Ishikawa (cell line): ENCODE results near the gene MTG1.

Experiments used
- CEBPB ChIP-seq: IDR thresholded peaks from 2 replicates; pipeline ENCODE4 v1.6.1; 2012
- EGR1 ChIP-seq: IDR thresholded peaks from 2 replicates; pipeline ENCODE4 v1.6.1; 2012
- EP300 ChIP-seq: IDR thresholded peaks from 2 replicates; pipeline ENCODE4 v1.6.1; 2012; ENCODE audit warnings: borderline replicate concordance
- NFIC ChIP-seq: IDR thresholded peaks from 2 replicates; pipeline ENCODE4 v1.6.1; 2012
- TAF1 ChIP-seq: IDR thresholded peaks from 2 replicates; pipeline ENCODE4 v1.6.1; 2012; ENCODE audit warnings: low read depth, mild to moderate bottlenecking
- ZBTB7A ChIP-seq: IDR thresholded peaks from 2 replicates; pipeline ENCODE4 v1.6.1; 2012; ENCODE audit warnings: low read depth

DNA sequence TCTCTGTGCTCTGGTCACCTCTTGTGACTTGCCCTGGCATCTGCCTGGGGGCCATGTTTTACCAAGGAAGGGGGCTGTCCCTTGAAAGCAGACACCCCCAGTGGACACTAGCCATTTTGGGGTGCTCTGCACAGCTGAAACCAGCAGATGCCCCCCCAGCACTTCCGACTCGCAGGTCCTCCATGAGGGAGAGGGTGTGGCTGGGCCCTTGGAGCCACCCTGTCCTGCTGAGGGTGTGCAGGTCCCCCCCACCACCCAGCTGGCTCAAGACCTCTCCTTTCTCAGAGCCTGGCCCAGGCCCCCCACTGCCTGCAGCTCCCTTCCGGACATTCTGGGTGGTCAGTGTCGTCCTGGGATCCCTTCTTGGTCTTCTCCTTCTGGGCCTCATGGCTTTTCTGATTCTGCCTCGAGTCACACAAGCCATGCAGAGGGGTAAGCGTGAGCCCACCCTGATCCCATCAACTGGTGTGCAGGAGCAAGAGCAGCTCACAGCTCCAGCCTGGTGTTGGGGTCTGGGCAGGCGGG lies 72.1 kb downstream of the MTG1 start:
- TF ChIP-seq TAF1 (no peak), CEBPB (no peak), EGR1 (no peak), NFIC (no peak), EP300 (no peak), ZBTB7A (no peak)
